Pulmonary artery endothelial cell (primary cell): ENCODE data around the gene E2F3. TPM values are rescaled to one million over a fixed set of nuclear protein-coding genes. Genes with fewer than 3 reads are reported as not detected.

Experiments used
- DNase-seq: peaks from one replicate; pipeline ENCODE4 v3.0.0-alpha.2; 2011; ENCODE audit warnings: low read depth, low spot score
- total RNA-seq: library from RNA; depleted of rRNA; stranded (reverse); fragments of >200 nt; gene quantifications from 2 replicates; pipeline ENCODE4 v1.2.3, GENCODE V29; 2014

The E2F3 gene
- total RNA-seq, 1 donor from 2014 or later: 4.7 TPM

DNA sequence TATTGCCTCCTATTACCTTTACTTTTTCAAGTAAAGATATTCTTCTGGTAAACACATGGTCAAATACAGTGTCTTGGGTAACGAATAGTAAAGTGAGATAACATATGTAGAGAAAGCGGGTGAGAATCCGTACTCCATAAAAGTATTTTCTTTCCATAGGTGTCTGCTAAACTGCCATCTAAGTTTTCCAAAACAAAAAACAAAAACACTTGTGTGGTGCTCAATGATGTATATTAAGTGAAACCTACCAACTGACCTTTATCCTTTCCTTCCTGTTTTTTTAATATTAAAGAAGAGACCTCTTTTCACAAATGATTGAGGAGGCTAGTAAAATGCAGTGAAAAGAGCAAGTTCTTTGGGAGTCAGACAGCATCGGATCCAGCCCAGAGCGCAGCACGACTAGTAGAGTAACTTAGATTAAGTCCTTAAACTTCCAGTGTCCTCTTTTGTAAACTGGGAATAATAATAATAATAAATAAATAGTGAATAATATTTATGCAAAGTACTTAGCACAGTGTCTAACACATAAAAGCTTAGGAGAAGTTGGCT is 132.1 kb downstream of the E2F3 start:
- no peak for DNase-seq

DNA sequence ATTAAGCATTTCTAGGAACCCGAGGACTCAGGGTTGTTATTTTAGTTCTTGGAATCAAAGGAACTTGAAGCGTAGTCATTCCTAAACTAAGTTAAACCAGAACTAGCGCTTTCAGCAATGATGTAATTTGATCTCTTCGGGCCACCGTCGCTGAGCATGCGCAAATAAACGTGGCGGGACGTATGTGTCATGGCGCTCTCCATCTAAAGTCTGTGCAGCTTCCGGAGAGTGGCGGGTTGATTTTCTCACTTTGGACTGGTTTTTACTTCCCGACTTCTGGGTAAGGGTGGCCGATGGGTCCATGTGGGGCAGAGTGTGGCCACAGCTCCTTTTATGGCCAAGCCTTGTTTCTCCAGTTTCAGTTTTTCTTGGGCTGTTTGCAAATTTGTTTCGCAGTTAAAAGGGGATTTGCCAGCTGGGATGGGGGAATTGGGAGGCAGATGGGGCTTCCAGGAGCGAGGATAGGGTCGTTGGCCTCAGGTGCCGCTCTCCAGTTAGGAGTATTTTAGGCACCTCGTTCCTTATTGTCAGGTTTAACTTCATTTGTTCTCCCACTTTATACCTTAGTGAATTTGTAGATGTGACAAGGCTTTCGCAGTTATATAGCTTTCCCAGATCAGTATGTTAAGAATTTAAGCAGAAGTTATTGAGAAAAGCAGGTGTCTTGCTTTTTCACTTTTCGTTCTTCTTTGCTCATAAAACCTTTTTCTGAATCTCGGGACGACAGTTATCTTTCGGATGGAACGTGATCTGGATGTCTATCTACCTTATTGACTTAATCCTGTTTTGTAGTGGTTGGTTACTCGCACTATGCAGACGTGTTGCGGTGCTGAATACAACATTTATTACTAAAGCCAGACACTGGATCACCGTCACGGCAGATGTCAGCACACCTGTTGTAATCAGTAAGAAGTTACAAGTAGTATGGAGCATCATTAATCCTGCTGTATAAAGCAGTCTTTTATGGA is 132.9 kb downstream of the E2F3 start, which contains the start of gene CDKAL1:
TSS of gene CDKAL1 (plus strand) at position 163 of the 968 bp plus-strand sequence. CDS start 11,894 bp downstream, outside the sequence.
- DNase-seq: peak; percentile 76

DNA sequence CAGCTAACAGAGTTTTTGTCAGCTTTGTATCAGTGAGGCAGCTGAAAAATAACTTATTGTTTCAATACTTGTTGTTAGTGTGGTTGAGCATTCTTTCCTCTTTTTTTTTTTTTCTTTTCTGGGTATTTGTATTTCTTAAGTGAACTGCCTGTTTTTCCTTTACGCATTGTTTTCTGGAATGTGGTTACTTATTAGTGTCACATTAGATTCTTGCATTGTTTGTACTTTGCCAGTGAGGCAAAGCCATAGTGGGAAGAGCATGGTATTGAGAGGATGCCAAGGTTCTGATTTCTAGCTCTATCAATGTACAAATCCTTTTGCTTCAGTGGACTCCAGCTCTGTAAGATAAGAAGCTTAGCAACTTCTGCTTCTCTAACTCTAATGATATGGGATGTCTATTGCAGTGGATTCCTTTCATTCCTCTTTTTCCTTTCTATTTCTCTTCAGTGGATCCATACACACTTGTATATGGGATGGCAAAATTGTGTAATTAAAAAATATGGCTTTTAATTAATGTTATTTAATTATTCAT is 136.5 kb downstream of the E2F3 start:
- DNase-seq: no peak

DNA sequence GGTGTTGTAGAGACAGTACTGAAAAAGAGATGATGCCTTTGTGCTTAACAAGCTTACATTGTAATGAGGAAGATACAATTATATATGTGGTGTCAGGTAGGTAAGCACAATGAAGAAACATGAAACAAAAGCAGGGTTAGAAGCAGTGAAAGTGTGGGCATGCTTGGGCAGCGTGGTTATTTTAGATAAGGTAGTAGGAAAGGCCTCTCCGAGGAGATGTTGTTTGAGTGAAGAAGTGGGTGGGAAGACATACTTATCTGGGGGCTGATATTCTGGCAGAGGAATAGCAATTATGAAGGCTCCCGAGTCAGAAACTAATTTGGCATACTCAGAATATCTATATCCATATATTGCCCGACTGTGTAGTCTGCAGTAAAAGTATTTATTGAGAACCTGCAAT is 137.2 kb downstream of the E2F3 start:
- DNase-seq: no peak

DNA sequence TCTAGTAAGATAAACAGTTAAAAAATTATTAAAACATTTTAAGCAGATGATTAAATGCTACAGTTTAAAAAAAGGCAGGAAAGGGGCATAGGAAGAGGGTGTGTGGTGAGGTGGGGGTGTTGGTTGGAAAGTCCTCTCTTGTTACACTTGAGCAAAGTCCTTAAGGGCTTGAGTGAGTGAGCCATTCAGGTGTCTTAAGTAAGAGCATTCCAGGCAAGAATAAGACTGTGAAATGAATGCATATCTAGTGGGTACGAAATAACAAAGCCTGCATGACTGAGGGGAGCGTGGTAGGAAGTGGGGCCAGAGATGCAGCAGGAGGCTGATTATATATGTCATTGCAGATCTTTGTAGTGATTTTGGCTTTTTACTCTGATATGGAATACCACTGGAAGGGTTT is 137.7 kb downstream of the E2F3 start:
- DNase-seq: no peak

DNA sequence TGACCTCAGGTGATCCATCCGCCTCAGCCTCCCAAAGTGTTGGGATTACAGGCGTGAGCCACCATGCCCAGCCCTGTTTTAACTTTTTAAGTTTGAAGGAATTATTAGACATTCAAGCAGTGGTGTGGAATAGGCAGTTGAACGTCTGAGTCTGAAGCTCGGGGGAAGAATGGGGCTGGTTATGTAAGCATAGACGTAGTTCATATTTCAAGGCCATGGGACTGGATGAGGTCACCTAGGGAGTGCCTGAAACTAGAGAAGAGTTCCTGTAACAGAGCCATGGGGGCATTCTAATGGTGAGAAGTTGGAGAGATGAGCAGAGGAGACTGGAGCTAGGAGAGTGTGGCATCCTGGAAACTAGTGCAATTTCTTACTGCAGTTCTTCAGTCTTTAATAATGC is 139.0 kb downstream of the E2F3 start:
- no peak for DNase-seq

DNA sequence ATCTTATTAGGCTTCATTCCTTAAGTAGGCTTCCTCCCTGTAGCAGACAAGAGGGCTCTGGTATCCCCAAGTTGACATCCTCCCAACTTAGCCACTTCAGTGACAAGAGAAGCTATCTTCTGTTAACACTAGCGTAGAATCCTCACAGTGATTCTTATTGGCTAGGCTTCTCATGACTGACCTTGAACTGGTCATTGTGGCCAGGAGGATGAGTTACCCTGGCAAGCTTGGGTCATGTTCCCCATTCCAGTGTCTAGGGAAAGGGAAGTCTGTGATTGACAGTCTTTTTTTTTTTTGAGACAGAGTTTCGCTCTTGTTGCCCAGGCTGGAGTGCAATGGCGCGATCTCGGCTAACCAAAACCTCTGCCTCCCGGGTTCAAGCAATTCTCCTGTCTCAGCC is 139.7 kb downstream of the E2F3 start:
- DNase-seq: no peak

DNA sequence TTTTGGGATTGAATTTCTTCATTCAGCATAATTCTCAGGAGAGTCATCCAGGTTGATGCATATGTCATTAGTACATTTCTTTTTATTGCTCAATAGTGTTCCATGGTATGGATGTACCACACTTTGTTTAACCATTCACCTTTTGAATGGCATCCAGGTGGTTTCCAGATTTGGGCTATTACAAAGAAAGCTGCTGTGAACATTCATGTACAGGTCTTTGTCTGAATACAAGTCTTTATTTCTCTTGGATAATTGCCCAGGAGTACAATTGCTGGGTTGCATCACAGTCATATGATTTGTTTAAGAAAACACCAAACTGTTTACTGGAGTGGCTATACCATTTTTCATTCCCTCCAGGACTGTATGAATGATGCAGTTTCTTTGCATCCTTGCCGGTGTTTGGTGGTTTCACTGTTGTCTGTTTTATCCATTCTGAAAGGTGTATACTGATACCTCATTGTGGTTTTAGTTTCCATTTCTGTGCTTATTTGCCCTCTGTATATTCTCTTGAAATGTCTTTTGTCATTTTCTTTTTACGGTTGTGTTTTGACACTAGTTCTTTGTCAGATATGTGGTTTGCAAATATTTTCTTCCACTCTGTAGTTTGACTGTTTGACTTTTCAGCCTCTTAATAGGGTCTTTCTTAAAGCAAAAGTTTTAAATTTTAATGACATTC is 141.4 kb downstream of the E2F3 start:
- peak; percentile 82 for DNase-seq

Other genes starting within 250 kb of the E2F3 start
- 2.4 and 7.1 TPM in 2 replicates for gene MBOAT1, start 189.4 kb upstream of the E2F3 start, total RNA-seq
- gene CDKAL1, start 132.6 kb downstream of the E2F3 start, total RNA-seq: 21.8 and 25.6 TPM in 2 replicates